Urinary bladder (tissue), 4 donors: Measurements from ENCODE around the gene SRCAP. TPM values are rescaled to one million over a fixed set of nuclear protein-coding genes. Genes with fewer than 3 reads are reported as not detected.

Experiments
- DNase-seq: peaks from one replicate; pipeline ENCODE4 v3.0.0-alpha.2; 2015; ENCODE audit errors: extremely low spot score
- H3K27ac ChIP-seq: one replicate; pipeline ENCODE4 v1.5.1; 2013; ENCODE audit warnings: low read depth, mild to moderate bottlenecking, moderate library complexity
- H3K36me3 ChIP-seq: one replicate; pipeline ENCODE4 v1.6.1; 2013; ENCODE audit warnings: mild to moderate bottlenecking, moderate library complexity; ENCODE audit not compliant: insufficient read depth
- H3K4me1 ChIP-seq: one replicate; pipeline ENCODE4 v1.6.1; 2013; ENCODE audit warnings: mild to moderate bottlenecking, moderate library complexity; ENCODE audit not compliant: insufficient read depth
- H3K4me3 ChIP-seq: one replicate; pipeline ENCODE4 v1.5.1; 2013; ENCODE audit warnings: low read depth, low read length
- WGBS: extraction: QIAGEN DNeasy Blood & Tissue Kit; methylation state at CpG from one replicate; pipeline ENCODE4 v1.1.7; 2013; 5-methylcytosine and 5-hydroxymethylcytosine counted together
- polyA plus RNA-seq: library from polyadenylated mRNA; stranded (reverse); fragments of 200-250 nt; gene quantifications from one replicate; pipeline ENCODE4 v1.2.3, GENCODE V29; 2013
- total RNA-seq: library from RNA; depleted of rRNA; stranded (reverse); fragments of >200 nt; gene quantifications from one replicate; pipeline ENCODE4 v1.2.3, GENCODE V29; 2014
- donor health status: healthy with polysubstance abuse.
- donor health status: healthy.

Gene SRCAP
- total and polyA plus RNA-seq, 2 donors: 15.0 to 20.3 TPM

- DNase-seq: no peak
- H3K36me3 ChIP-seq: peaks cover 10% of the 10 kb centered on the region
- 78% methylated on average over 6 of the region's 6 CpGs for WGBS
Observed at GRCh38 chr16:30722443-30722842, 23.5 kb downstream of the SRCAP start.

GRCh38 chr16:30722916-30723315, 23.9 kb downstream of the SRCAP start:
- WGBS: 87% methylated on average over 10 of the region's 10 CpGs
- no peak overlapping the region for H3K4me3 ChIP-seq
- no peak overlapping the region for H3K27ac ChIP-seq
- H3K4me1 ChIP-seq: no peaks in the 10 kb centered on the region
- H3K36me3 ChIP-seq: peaks cover 10% of the 10 kb centered on the region
- DNase-seq: no peak

More at GRCh38 chr16:30722443-30722842, 23.5 kb downstream of the SRCAP start:
- no peaks in the 10 kb centered on the region for H3K4me1 ChIP-seq
- H3K27ac ChIP-seq: no peak overlapping the region
- H3K4me3 ChIP-seq: no peak overlapping the region

GRCh38 chr16:30723725-30724355, 24.9 kb downstream of the SRCAP start:
- Histone ChIP-seq H3K4me1 (no peaks in the 10 kb centered on the region), H3K36me3 (peaks cover 10% of the 10 kb centered on the region), H3K27ac (no peak overlapping the region), H3K4me3 (no peak overlapping the region)
- 89% methylated on average over 12 of the region's 12 CpGs for WGBS
- no peak for DNase-seq

- H3K4me3 ChIP-seq: no peak overlapping the region
- no peaks in the 10 kb centered on the region for H3K4me1 ChIP-seq
- 80% methylated on average over 23 of the region's 23 CpGs for WGBS
- no peak for DNase-seq
- H3K36me3 ChIP-seq: peaks cover 8% of the 10 kb centered on the region
- no peak overlapping the region for H3K27ac ChIP-seq
Observed at GRCh38 chr16:30724641-30725417, 25.9 kb downstream of the SRCAP start.

- DNase-seq: no peak
- no peak overlapping the region for H3K27ac ChIP-seq
- peaks cover 8% of the 10 kb centered on the region for H3K36me3 ChIP-seq
- 90% methylated on average over 3 of the region's 3 CpGs for WGBS
- no peaks in the 10 kb centered on the region for H3K4me1 ChIP-seq
- no peak overlapping the region for H3K4me3 ChIP-seq
Observed at GRCh38 chr16:30725418-30725792, 26.4 kb downstream of the SRCAP start.

GRCh38 chr16:30728321-30728720, 29.4 kb downstream of the SRCAP start:
- Histone ChIP-seq H3K4me3 (no peak overlapping the region), H3K4me1 (no peaks in the 10 kb centered on the region), H3K27ac (no peak overlapping the region), H3K36me3 (no peaks in the 10 kb centered on the region)
- DNase-seq: no peak
- 91% methylated on average over 6 of the region's 6 CpGs for WGBS

- no peaks in the 10 kb centered on the region for H3K4me1 ChIP-seq
- WGBS: 86% methylated on average over 17 of the region's 17 CpGs
- DNase-seq: no peak
- no peak overlapping the region for H3K27ac ChIP-seq
- no peaks in the 10 kb centered on the region for H3K36me3 ChIP-seq
- no peak overlapping the region for H3K4me3 ChIP-seq
Observed at GRCh38 chr16:30728899-30729672, 30.1 kb downstream of the SRCAP start.

- no peaks in the 10 kb centered on the region for H3K36me3 ChIP-seq
- no peak for DNase-seq
- 95% methylated on average over 3 of the region's 3 CpGs for WGBS
Observed at GRCh38 chr16:30731411-30731810, 32.4 kb downstream of the SRCAP start.

GRCh38 chr16:30736995-30737793, 38.2 kb downstream of the SRCAP start:
- DNase-seq: no peak
- no peak overlapping the region for H3K27ac ChIP-seq
- H3K4me1 ChIP-seq: no peaks in the 10 kb centered on the region
- no peak overlapping the region for H3K4me3 ChIP-seq
- WGBS: 92% methylated on average over 17 of the region's 17 CpGs
- H3K36me3 ChIP-seq: peaks cover 6% of the 10 kb centered on the region

More at GRCh38 chr16:30731411-30731810, 32.4 kb downstream of the SRCAP start:
- no peak overlapping the region for H3K4me3 ChIP-seq
- no peaks in the 10 kb centered on the region for H3K4me1 ChIP-seq
- H3K27ac ChIP-seq: no peak overlapping the region

- H3K36me3 ChIP-seq: peaks cover 6% of the 10 kb centered on the region
- no peak overlapping the region for H3K4me3 ChIP-seq
- H3K4me1 ChIP-seq: no peaks in the 10 kb centered on the region
- no peak for DNase-seq
- 91% methylated on average over 25 of the region's 25 CpGs for WGBS
- no peak overlapping the region for H3K27ac ChIP-seq
Observed at GRCh38 chr16:30737794-30738648, 39.0 kb downstream of the SRCAP start.

GRCh38 chr16:30738984-30739951, 40.3 kb downstream of the SRCAP start:
- DNase-seq: no peak
- Histone ChIP-seq H3K4me1 (no peaks in the 10 kb centered on the region), H3K27ac (peak overlapping the region; percentile 33), H3K4me3 (no peak overlapping the region), H3K36me3 (peaks cover 6% of the 10 kb centered on the region)
- 87% methylated on average over 37 of the region's 37 CpGs for WGBS
